ENCODE results near the gene TRIP13.
"Not testable (repeated sequence)": the region's sequence is repeated elsewhere in the genome, so short reads cannot be mapped to it uniquely, and the experiment has no call there.

DNA sequence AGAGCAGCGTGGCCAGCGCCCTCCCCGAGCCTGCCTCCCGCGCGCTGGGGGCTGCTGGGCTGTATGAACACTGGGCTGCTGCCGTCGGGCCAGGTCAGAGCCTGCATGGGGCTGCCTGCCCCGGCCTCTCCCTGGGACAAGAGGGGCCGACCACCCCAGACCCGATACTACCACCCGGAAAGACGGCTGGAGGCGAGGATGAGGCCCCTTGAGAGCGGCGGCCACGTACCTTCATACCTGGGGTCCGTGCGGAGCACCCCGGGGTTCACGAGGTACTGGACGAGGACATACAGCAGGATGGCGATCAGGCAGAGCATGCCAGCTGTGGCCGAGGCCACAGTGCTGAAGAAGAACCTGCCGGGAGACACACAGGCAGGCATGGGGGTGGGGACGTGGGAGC lies 49.3 kb upstream of the TRIP13 start:
- TF ChIP-seq, protein P1, sequence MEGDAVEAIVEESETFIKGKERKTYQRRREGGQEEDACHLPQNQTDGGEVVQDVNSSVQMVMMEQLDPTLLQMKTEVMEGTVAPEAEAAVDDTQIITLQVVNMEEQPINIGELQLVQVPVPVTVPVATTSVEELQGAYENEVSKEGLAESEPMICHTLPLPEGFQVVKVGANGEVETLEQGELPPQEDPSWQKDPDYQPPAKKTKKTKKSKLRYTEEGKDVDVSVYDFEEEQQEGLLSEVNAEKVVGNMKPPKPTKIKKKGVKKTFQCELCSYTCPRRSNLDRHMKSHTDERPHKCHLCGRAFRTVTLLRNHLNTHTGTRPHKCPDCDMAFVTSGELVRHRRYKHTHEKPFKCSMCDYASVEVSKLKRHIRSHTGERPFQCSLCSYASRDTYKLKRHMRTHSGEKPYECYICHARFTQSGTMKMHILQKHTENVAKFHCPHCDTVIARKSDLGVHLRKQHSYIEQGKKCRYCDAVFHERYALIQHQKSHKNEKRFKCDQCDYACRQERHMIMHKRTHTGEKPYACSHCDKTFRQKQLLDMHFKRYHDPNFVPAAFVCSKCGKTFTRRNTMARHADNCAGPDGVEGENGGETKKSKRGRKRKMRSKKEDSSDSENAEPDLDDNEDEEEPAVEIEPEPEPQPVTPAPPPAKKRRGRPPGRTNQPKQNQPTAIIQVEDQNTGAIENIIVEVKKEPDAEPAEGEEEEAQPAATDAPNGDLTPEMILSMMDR (IDR thresholded peaks at IDR 0.05), result not testable (repeated sequence)
- not testable (repeated sequence) for TF ChIP-seq ZFX (IDR thresholded peaks at IDR 0.05; ENCODE audit: borderline replicate concordance)

All from 22Rv1 (cell line).